Measurements from ENCODE around the gene FRAS1.
"Not testable (repeated sequence)": the region's sequence is repeated elsewhere in the genome, so short reads cannot be mapped to it uniquely, and the experiment has no call there.

FRAS1 gene

DNA sequence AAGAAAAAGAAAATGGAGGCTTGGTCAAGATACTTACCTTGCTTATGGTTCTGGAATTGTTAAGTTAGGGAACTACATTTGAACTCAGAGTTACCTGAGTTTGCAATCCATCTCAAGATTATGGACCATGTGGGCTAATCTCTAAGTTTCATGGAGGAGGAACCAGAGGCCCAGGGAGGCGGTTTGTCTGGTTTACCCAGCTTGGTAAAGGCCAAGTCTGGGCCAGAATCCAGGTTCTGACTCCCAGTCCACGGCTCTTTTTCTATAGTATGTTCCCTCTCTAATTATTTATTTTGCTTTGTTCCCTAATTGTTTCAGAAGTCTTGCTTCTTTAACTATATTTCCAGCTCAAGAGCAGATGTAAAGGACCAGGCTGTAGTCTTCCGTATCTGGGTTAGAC lies 168.1 kb downstream of the FRAS1 start:
- DNase-seq: no peak

DNA sequence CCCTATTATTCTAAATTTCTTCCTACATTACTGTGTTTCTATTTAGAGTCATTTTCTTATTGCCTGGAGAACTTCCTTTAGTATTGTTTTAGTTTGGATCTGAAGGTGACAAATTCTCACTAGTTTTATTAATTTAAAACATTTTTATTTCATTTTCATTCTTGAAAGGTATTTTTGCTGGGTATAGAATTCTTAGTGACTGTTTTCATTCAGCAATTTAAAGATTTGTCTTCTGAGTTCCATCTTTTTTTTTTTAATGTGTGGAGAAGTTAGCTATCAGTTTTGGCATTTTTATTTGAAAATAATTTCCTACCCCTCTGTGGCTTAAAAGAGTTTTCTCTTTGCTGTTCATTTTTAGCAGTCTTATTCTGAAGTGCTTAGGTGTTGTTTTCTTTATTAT lies 169.2 kb downstream of the FRAS1 start:
- no peak for DNase-seq

DNA sequence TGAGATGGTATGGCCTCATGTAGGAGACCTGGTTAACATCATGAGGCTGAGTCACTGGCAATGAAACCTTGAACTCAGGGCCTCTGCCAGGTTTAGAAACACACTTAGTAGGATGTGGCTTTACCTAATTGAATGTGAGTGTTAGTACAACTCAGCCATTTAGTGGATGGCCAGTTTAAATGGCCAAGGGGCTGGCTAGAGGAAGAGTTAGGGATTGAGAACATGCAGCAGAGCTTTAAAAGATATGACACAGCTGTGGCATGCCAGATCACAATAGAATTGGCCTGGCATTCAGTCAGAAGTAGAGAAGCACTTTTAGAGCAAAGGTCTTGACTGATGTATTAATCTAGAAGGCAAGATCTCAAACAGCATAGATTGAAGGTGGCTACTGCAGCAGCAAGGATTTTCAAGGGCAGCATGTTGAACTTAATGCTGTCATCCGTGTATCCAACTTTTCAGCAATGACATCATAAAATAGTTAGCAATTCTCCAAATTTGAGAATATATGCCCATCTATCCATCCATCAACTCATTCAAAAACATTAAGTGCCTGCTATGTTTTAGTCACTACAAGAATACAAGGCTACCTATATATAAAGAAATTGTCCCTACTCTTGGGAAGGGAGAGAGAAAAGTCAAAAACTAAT lies 170.4 kb downstream of the FRAS1 start:
- no peak for DNase-seq

DNA sequence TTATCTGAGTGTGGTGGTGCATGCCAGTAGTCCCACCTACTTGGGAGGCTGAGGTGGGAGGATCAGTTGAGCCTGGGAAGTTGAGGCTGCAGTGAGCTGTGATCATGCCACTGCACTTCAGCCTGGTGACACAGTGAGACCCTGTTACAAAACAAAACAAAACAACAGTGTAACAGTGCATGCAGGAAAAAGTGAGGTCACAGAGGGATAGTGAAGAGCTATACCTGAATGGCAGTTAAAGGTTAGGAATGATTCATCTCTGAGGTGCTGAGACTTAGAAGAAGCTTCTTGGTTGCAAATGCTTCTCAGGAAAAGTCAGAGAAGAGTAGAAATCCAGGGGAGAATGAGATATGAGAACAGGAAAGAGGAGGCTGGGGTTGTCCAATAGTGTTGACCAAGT lies 178.7 kb downstream of the FRAS1 start:
- no peak for DNase-seq

DNA sequence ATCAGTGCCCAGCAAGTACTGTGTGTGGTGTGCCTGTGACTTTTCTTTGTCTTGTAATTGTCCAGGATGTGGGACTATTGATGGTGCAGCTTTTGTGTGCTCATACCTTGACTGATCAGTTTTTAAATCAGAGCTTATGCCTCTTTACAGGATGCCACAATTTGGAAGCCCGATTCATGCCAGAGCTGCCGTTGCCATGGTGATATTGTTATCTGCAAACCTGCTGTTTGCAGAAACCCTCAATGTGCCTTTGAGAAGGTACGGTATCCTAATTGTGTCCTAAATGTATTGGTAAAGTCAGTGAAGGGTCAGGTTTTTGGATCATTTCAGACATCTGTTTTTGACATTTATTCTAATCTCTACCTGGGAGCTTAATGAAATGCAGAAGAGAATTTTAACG lies 180.2 kb downstream of the FRAS1 start:
- DNase-seq: no peak

DNA sequence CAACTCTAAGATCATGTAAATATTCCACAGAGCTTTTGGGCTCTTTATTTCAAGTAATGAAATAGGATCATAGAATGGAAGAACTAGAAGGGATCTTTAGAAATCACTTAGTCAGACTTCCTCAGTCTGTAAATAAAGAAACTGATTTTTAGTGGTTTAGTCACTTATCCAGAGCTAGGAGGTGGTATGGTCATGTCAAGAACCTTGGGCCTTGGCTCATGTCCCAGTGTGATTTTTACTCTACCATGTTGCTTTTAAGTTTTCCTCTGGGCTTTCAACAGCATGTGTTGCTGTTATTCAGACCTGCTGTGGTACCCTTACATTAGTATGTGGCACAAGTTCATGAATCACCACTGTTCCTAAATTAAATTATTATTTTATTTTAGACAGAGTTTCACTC lies 184.9 kb downstream of the FRAS1 start:
- DNase-seq: no peak

DNA sequence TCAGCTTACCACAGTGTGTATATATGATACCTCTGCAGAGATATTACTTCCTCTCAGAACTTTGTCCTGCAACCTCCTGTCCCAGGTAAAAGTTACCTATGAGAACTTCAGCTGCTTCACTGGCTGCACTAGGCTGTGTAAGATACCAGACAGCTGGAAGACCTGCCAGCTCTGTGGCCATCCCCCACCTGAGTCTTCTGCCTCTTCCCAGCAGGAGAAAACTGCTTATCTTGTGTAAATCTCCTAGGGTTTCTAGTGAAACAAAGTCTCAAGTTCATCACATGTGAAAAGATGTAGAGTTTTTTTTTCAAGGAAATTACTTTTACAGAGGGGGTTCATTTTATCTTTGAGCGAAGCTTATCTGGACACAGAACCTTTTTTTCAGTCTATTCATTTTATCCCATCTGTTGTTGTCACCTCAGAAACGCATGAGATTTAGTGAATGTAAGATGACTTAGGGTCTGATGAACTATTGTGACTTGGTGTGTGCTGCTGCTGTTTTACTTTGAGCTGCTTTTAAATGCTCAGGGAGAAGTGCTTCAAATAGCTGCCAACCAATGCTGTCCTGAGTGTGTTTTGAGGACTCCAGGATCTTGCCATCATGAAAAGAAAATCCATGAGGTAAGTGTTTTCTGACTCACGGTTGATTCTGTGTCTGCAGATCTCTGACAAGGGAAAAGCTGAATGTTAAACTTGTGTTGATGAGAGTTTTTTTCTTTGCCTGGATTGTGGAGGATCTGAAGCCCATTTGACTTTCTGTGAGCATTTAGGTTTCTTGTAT lies 187.8 kb downstream of the FRAS1 start:
- no peak for DNase-seq

DNA sequence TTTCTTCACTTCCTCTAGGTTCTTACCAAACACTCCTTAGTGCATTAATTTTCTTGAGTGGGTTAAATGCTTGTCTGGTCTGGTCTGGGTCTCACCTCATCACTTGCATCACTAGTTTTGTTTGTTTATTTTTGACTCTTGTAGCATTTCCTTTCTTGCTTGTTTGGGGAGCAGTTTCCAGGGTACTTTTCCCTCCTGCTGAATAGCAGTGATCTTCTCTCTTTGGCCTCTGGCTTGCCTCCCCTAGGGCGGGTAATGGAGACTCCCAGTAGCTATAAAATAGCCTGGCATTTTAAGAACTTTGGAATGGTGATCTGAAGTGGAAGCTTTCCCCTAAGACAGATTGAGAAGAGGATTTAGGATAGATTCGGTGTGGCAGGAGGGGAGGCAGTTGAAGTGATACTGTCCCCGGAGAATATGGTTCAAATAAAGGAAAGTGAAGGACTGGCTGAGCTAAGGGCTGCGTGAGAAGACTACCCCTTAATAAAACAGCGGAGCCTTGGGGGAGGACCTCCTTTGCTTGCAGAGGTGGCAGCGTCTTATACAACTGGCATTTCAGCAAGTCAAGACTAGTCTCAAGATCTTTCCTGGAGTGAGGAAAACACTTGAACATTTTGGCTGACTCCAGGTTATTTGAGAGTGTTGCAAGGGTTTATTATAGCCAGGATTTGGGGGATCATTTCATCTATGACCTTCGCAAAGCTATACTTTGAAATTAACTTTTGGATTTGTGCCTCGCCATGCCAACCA lies 190.6 kb downstream of the FRAS1 start:
- no peak for DNase-seq

DNA sequence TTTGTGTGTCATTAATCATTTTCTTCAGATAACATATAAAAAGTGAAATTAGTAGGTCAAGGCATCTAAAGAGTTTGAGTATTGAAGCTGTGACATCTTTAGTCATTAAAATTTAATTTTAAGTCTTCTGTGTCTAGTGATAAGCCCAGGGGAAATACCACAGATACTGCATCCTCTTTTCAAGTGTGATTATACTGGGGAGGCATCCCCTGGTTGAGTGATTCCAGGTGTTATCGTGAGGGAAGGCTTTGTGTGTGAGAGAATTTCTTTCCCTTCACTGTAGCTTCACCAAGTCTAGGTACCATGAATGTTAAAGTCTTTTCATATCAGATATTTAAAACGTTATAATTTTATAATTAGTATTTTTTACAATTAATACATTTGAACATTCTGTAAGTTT lies 193.4 kb downstream of the FRAS1 start:
- DNase-seq: no peak

DNA sequence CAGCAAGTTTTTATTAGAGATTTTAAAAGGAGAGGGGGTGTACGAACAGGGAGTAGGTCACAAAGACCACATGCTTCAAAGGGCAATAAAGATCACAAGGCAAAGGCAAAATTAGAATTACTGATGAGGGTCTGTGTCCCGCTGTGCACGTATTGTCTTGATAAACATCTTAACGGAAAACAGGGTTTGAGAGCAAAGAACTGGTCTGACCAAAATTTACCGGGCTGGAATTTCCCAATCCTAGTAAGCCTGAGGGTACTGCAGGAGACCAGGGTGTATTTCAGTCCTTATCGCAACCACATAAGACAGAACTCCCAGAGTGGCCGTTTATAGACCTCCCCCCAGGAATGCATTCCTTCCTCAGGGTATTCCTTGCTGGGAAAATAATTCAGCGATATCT lies 195.7 kb downstream of the FRAS1 start:
- DNase-seq: not testable (repeated sequence)

DNA sequence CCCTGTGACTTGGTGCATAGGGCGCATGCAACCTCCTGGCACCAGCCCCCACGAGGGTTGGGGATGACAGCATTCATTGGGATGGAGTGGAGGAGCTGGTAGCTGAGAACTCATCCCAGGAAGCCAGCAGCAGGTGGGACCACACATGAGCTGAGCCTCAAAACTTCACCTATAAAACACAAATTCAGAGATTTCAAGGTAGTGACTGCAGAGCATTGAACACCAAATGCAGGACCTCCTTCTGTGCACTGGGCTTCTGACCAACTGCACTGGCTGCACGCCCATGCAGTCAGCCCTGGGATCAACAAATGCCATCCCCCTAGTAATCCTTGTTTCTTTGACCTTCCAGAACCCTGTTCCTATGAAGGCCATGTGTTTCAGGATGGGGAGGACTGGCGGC lies 197.8 kb downstream of the FRAS1 start:
- DNase-seq: no peak

DNA sequence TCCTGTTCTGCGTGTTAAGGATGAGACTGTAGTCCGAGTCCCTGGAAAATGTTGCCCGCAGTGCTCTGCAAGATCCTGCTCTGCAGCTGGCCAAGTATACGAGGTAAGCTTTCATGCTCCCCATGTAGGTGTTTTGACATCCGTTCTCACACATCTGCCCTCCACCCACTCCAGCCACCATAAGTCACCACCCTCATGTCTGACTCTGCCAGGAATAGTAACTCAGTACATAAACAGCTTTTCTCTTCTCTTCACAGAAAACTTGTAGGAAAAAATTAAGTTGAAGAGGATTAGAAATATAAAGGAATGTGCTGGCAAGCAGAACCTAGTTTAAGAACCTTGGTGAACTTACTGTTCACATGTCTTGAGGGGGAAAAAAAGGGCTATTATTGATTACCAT lies 207.9 kb downstream of the FRAS1 start:
- no peak for DNase-seq

DNA sequence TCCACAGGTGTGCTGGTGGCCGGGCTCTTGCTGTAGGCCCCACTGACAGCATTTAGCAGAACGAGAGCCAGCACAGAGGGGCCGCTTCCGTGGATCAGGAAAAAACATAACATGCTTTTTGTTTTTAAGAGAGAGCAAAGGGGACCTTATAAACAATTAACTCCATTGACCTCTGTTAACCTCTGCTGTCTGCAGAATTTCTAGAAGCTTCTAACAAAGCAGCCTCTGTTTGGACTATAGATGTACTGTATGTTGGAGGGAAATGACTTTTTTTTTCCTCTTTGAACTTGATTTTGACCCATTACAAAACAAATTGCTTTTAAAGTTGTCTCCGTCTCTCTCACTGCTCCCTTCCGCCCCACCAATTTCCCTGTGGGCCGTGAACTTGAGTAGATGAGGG lies 210.7 kb downstream of the FRAS1 start:
- DNase-seq: no peak

DNA sequence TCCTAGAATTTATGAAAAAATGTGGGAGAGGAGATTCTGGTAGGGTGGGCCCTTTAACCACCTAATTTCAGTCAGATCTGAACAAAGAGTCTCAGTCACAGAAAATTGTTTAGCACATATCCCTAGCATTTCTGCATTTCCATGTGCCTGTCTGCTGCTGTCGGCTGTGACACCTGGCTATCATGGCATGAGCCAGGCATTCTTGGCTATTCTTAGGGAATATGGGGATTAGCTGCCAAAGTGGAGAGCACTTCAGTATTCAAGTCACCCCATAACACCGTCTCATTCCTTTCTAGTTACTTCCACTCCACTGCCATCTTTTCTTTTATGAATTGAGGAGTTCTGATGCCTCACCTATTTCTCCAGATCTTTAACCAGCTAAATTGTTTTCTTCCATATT lies 211.5 kb downstream of the FRAS1 start:
- no peak for DNase-seq

DNA sequence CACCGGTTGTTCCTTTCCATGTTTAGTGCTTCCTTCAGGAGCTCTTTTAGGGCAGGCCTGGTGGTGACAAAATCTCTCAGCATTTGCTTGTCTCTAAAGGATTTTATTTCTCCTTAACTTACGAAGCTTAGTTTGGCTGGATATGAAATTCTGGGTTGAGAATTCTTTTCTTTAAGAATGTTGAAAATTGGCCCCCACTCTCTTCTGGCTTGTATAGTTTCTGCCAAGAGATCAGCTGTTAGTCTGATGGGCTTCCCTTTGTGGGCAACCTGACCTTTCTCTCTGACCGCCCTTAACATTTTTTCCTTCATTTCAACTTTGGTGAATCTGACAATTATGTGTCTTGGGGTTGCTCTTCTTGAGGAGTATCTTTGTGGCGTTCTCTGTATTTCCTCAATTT lies 218.3 kb downstream of the FRAS1 start:
- not testable (repeated sequence) for DNase-seq

DNA sequence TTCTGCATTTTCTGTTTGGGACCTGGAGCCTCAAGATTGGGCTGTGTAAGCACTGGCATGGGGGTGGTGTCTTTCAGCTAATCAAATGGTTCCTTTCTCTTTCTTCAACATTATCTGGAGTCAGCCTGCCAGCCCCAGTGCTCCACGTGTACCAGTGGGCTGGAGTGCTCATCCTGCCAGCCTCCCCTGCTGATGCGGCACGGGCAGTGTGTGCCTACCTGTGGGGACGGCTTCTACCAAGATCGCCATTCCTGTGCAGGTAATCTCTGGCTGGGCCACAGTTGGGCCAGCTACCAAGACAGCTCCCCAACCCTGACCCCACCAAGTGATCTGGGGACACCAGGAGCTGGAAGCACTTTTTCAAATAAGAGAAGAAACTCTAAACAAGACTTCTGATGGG lies 229.2 kb downstream of the FRAS1 start:
- no peak for DNase-seq

DNA sequence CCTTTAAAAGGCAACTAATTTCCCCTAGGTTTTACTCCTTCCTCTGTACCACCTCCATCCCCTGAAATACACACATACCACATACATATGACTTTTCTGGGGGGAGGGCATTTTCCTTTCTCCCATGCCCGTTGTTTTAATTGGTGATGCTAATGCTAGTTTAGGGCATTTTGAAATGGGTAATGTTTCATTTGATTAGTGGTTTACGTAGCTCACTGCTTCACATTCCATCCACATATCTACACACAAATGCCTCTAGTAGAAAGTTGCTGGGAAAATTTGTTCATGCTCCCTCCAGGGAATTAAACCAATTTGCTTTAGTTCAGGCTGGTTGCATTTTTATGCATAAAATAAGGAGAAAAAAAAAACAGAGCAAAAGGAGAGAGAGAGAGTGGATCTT lies 231.2 kb downstream of the FRAS1 start:
- no peak for DNase-seq

DNA sequence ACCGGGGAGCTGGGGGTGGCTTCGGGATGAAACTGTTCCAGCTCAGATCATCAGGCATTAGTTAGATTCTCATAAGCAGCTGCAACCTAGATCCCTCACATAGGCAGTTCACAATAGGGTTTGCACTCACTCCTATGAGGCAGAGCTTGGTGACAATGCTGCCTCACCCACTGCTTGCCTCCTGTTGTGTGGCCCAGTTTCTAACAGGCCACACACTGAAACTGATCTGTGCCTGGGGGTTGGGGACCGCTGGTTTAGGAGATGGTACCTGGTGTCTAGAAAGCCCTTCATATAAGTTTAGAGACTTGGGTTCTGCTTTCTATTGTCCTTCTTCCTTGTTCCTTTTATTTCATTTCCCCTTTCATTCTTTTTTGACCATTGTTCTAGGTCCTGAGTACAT lies 234.2 kb downstream of the FRAS1 start:
- DNase-seq: no peak

DNA sequence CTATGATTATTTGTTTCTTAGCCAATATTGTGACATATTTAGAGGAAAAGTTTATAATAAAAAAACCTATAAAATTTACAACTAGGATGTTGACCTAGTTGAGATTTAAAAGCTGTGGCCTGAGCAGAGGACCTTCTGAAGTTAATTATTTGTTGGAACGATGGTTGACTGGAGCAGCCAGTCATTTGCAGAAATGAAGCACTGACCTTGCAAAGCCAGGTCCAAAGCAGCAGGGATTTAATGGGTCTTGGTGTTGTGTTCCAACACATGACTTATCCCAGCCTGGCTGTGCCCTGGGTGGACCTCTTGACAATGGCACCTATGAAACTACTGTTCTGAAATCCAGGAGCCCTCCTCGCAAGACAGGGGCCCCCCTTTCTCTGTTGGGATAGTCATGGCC lies 235.2 kb downstream of the FRAS1 start:
- no peak for DNase-seq

DNA sequence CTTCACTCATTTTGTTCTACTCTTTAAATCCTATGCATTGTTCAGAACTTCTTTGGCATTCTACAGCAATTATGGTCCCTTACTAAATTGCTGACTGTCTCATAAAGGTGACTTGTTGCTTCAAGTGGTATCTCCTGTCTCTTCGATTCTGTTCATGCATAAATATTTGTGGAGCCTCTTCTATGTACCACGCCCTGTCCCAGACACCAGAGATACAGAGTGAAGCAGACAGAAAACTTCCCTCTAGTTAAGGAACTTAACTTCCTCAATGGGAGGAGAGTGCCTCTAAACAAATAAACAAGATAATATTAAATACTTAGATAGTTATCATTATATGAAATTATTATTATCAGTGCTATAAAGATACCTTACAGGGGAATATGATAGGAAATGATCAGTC lies 235.7 kb downstream of the FRAS1 start:
- no peak for DNase-seq

DNA sequence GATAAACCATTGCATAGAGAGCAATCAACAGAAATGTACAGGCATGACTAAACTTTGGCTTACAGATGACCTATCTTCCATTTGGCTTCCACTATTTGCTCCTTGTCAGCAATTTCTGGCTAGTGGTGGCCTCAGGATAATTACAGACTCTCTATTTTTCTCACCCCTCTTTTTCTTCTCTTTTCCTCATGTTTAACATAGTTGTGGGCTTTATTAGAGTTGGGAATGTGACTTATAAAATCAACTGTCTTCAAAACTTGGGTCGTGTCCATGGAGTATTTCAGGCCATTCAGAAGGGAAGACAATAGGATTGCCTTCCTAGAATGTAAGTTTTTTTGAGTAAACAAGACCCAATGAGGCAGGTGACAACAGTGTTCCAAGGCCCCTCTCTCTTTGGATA lies 236.2 kb downstream of the FRAS1 start:
- no peak for DNase-seq

DNA sequence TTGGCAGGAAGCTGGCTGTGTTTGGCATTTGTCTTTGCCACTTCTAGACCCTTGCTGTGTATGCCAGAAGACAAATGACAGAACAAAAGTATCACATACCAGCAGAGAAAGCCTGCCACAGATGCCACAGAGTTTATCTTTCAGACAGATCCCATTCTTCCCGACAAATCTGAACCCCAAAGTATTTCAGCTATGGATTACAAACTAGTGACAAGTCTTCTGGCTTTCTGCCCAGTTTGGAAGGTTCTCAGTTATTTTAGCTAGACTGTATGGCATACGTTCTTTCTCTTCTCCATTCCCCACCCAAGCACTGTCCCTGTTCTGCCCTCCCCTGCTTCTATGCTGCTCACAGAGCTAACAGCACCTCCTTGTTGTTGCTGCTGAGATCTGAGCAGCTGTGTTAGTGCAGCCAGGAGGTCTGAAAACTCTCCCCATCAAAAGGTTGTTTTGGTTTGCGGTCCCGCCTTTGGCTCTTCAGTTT lies 236.7 kb downstream of the FRAS1 start:
- no peak for DNase-seq

DNA sequence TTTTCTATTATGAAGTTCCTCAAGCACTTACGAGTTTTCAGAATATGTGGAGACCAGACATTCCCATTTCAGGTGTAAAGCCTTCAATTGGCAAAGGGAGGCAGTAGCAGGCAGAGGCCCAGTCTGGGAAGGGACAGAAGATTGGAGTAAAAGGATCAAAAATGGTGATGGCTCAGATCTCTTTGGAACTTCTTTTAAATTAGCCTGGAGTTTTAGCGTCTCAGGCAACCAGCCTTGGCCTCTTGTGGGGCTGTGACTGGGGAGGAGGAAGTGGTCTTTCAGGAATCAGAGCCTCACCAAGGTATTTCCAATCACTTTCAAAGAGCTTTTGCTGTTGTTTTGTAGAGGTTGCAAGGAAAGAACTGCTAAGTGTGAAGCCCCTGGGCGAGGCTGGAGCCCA lies 239.1 kb downstream of the FRAS1 start:
- no peak for DNase-seq

All from cortex of kidney (tissue), 1 donor.